ENCODE data around the gene SLC25A51.

- no peak for TF ChIP-seq POLR2AphosphoS5 (IDR thresholded peaks at IDR 0.05; ENCODE audit: low read depth)
- no peak for TF ChIP-seq REST (IDR thresholded peaks at IDR 0.05; ENCODE audit: unreplicated experiment)
- no peak for TF ChIP-seq CTCF (conservative IDR thresholded peaks at IDR 0.05; ENCODE audit: low read depth in 2 of 2)
- no peak for TF ChIP-seq JUNB (IDR thresholded peaks at IDR 0.05; ENCODE audit: unreplicated experiment)
- TF ChIP-seq ETS1 (IDR thresholded peaks at IDR 0.05), result no peak
- TF ChIP-seq EZH2phosphoT487 (IDR thresholded peaks at IDR 0.05; ENCODE audit: unreplicated experiment), result no peak
- TF ChIP-seq EZH2 (IDR thresholded peaks at IDR 0.05; ENCODE audit: low read depth, unreplicated experiment), result no peak
- no peak for TF ChIP-seq ZNF462 (CRISPR knock-in tag; IDR thresholded peaks at IDR 0.05)
Measured at GRCh38 chr9:37947977-37948376, 44.0 kb upstream of the SLC25A51 start.

Data from GM23338 (cell line).